HG03460 (cell line): ENCODE data around the gene FGGY.
"Not testable (repeated sequence)": the region's sequence is repeated elsewhere in the genome, so short reads cannot be mapped to it uniquely, and the experiment has no call there.

Source experiments
- ATAC-seq: cut with Tn5 transposase; IDR thresholded peaks from one replicate; pipeline ENCODE4 v1.9.1; 2021; ENCODE audit not compliant: unreplicated experiment

FGGY gene

GRCh38 chr1:59605184-59605583 is 308.3 kb downstream of the FGGY start:
- ATAC-seq: no peak

GRCh38 chr1:59605761-59606160 is 308.9 kb downstream of the FGGY start:
- no peak for ATAC-seq

- ATAC-seq: no peak
Measured at GRCh38 chr1:59609245-59609644, 312.4 kb downstream of the FGGY start.

- ATAC-seq: not testable (repeated sequence)
Measured at GRCh38 chr1:59610499-59610898, 313.6 kb downstream of the FGGY start.

GRCh38 chr1:59617434-59617833 is 320.5 kb downstream of the FGGY start:
- no peak for ATAC-seq

GRCh38 chr1:59619557-59619956 is 322.7 kb downstream of the FGGY start:
- no peak for ATAC-seq

GRCh38 chr1:59625384-59625783 is 328.5 kb downstream of the FGGY start:
- ATAC-seq: no peak

- ATAC-seq: no peak
Measured at GRCh38 chr1:59631561-59632255, 334.8 kb downstream of the FGGY start.

GRCh38 chr1:59635097-59635496 is 338.2 kb downstream of the FGGY start:
- ATAC-seq: no peak

- no peak for ATAC-seq
Measured at GRCh38 chr1:59638231-59638711, 341.4 kb downstream of the FGGY start.

- no peak for ATAC-seq
Measured at GRCh38 chr1:59639266-59639665, 342.4 kb downstream of the FGGY start.

GRCh38 chr1:59640851-59641250 is 344.0 kb downstream of the FGGY start:
- ATAC-seq: no peak

GRCh38 chr1:59641836-59642235 is 344.9 kb downstream of the FGGY start:
- ATAC-seq: no peak

GRCh38 chr1:59643526-59643925 is 346.6 kb downstream of the FGGY start:
- ATAC-seq: no peak

GRCh38 chr1:59645893-59646292 is 349.0 kb downstream of the FGGY start:
- no peak for ATAC-seq

GRCh38 chr1:59653142-59653958 is 356.5 kb downstream of the FGGY start:
- ATAC-seq: not testable (repeated sequence)

GRCh38 chr1:59653968-59654367 is 357.1 kb downstream of the FGGY start:
- ATAC-seq: no peak

GRCh38 chr1:59657873-59658465 is 361.1 kb downstream of the FGGY start:
- no peak for ATAC-seq

- ATAC-seq: no peak
Measured at GRCh38 chr1:59664166-59664565, 367.3 kb downstream of the FGGY start.

GRCh38 chr1:59666106-59666505 is 369.2 kb downstream of the FGGY start:
- ATAC-seq: no peak

- no peak for ATAC-seq
Measured at GRCh38 chr1:59667020-59667419, 370.1 kb downstream of the FGGY start.
